ENCODE results near the gene FAM9C. TPM values are rescaled to one million over a fixed set of nuclear protein-coding genes. Genes with fewer than 3 reads are reported as not detected.
"Not testable (repeated sequence)": the region's sequence is repeated elsewhere in the genome, so short reads cannot be mapped to it uniquely, and the experiment has no call there.

The FAM9C gene
- under 0.01 TPM for total RNA-seq

DNA sequence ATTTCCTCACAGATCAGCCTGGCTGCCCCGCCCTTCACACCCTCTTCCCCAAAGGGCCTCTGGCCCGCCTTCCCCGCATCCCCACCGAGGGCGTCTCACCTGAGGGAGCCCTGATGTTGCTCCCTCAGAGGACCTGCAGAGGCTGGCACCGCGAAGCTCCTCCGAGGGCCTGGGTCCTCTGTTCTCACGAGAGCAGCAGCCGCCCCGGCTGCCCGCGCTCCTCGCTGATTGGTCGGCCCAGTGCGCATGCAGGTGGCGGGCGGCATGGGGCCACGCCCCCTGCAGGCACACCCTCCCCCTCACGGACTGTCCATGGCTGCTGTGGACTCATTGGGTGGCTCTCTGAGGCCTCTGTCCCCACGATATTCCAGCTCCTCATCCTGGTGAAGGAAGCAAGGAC is at the start of gene FAM9C:
FAM9C (minus strand) TSS at position 180 of the 400 bp plus-strand sequence. CDS start 831 bp downstream, outside the sequence.
- H3K4me1 ChIP-seq (ENCODE audit: control insufficient read depth in 3 of 3, insufficient read depth in 3 of 3, low read length in 3 of 3): no peaks in the 10 kb centered on the region
- no peaks in the 10 kb centered on the region for H3K9me3 ChIP-seq (ENCODE audit: control insufficient read depth in 3 of 3, low read length in 3 of 3)
- H3K27ac ChIP-seq (ENCODE audit: low read depth, low read length): no peak within 1 kb of the TSS
- H3K9ac ChIP-seq (ENCODE audit: low read depth in 1 of 3, low read length in 3 of 3): no peak within 1 kb of the TSS
- H3K27me3 ChIP-seq (ENCODE audit: control insufficient read depth in 3 of 3, insufficient read depth in 3 of 3, low read length in 3 of 3): no peaks in the 10 kb centered on the region
- no peak within 1 kb of the TSS for H3K4me3 ChIP-seq (ENCODE audit: low read length in 3 of 3)
- H3K36me3 ChIP-seq (ENCODE audit: control insufficient read depth in 3 of 3, insufficient read depth in 3 of 3, low read length in 3 of 3): no peaks in the 10 kb centered on the region

- no peak overlapping the region for H3K27ac ChIP-seq (ENCODE audit: low read depth, low read length)
Observed at GRCh38 chrX:13093529-13094140, 49.2 kb upstream of the FAM9C start.

DNA sequence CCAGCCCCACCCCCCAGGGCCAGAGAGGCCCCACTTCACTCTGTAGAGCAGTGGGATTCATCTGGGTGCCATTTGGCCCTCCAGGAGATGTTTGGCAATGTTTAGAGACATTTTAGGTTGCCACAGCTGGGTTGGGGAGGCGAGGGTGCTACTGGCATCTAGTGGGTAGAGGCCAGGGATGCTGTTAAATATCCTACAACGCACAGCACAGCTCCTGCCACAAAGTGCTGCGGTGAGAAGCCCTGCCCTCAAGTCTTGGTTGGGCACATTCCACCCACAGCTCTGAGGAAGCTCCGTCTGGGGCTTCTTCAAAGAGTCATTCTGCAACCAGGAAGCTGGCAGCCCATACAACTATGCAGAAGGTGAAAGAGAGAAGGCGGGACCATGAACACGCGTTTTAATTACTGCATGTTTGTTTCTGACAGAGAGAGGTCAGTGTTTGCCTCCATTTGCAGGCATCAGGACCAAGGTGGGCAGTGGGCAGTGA is 48.1 kb upstream of the FAM9C start:
- H3K4me3 ChIP-seq (ENCODE audit: low read length in 3 of 3): no peak overlapping the region
- H3K4me1 ChIP-seq (ENCODE audit: control insufficient read depth in 3 of 3, insufficient read depth in 3 of 3, low read length in 3 of 3): peaks cover 0 to 4% (median 3%) of the 10 kb centered on the region in 3 donors
- H3K36me3 ChIP-seq (ENCODE audit: control insufficient read depth in 3 of 3, insufficient read depth in 3 of 3, low read length in 3 of 3): no peaks in the 10 kb centered on the region
- no peak overlapping the region for H3K9ac ChIP-seq (ENCODE audit: low read depth in 1 of 3, low read length in 3 of 3)
- no peaks in the 10 kb centered on the region for H3K27me3 ChIP-seq (ENCODE audit: control insufficient read depth in 3 of 3, insufficient read depth in 3 of 3, low read length in 3 of 3)
- no peaks in the 10 kb centered on the region for H3K9me3 ChIP-seq (ENCODE audit: control insufficient read depth in 3 of 3, low read length in 3 of 3)
- H3K27ac ChIP-seq (ENCODE audit: low read depth, low read length): peak overlapping the region; percentile 16

More at GRCh38 chrX:13093529-13094140, 49.2 kb upstream of the FAM9C start:
- Histone ChIP-seq H3K4me3 (ENCODE audit: low read length in 3 of 3) (no peak overlapping the region), H3K27me3 (ENCODE audit: control insufficient read depth in 3 of 3, insufficient read depth in 3 of 3, low read length in 3 of 3) (no peaks in the 10 kb centered on the region), H3K4me1 (ENCODE audit: control insufficient read depth in 3 of 3, insufficient read depth in 3 of 3, low read length in 3 of 3) (peaks cover 0 to 4% (median 3%) of the 10 kb centered on the region in 3 donors), H3K9ac (ENCODE audit: low read depth in 1 of 3, low read length in 3 of 3) (no peak overlapping the region), H3K9me3 (ENCODE audit: control insufficient read depth in 3 of 3, low read length in 3 of 3) (no peaks in the 10 kb centered on the region), H3K36me3 (ENCODE audit: control insufficient read depth in 3 of 3, insufficient read depth in 3 of 3, low read length in 3 of 3) (no peaks in the 10 kb centered on the region)

GRCh38 chrX:13091111-13091765 is 46.8 kb upstream of the FAM9C start:
- Histone ChIP-seq H3K9ac (ENCODE audit: low read depth in 1 of 3, low read length in 3 of 3) (peak overlapping the region in 1 of 3 donors; percentile 10), H3K27ac (ENCODE audit: low read depth, low read length) (peak overlapping the region; percentile 60), H3K27me3 (ENCODE audit: control insufficient read depth in 3 of 3, insufficient read depth in 3 of 3, low read length in 3 of 3) (no peaks in the 10 kb centered on the region), H3K4me1 (ENCODE audit: control insufficient read depth in 3 of 3, insufficient read depth in 3 of 3, low read length in 3 of 3) (peaks cover 0 to 4% (median 3%) of the 10 kb centered on the region in 3 donors), H3K36me3 (ENCODE audit: control insufficient read depth in 3 of 3, insufficient read depth in 3 of 3, low read length in 3 of 3) (no peaks in the 10 kb centered on the region), H3K4me3 (ENCODE audit: low read length in 3 of 3) (no peak overlapping the region), H3K9me3 (ENCODE audit: control insufficient read depth in 3 of 3, low read length in 3 of 3) (no peaks in the 10 kb centered on the region)

- H3K9ac ChIP-seq (ENCODE audit: low read depth in 1 of 3, low read length in 3 of 3): peak overlapping the region in 1 of 3 donors; percentile 10
- no peaks in the 10 kb centered on the region for H3K36me3 ChIP-seq (ENCODE audit: control insufficient read depth in 3 of 3, insufficient read depth in 3 of 3, low read length in 3 of 3)
- H3K4me3 ChIP-seq (ENCODE audit: low read length in 3 of 3): no peak overlapping the region
- no peaks in the 10 kb centered on the region for H3K9me3 ChIP-seq (ENCODE audit: control insufficient read depth in 3 of 3, low read length in 3 of 3)
- peaks cover 0 to 4% (median 3%) of the 10 kb centered on the region in 3 donors for H3K4me1 ChIP-seq (ENCODE audit: control insufficient read depth in 3 of 3, insufficient read depth in 3 of 3, low read length in 3 of 3)
- H3K27me3 ChIP-seq (ENCODE audit: control insufficient read depth in 3 of 3, insufficient read depth in 3 of 3, low read length in 3 of 3): no peaks in the 10 kb centered on the region
- peak overlapping the region; percentile 60 for H3K27ac ChIP-seq (ENCODE audit: low read depth, low read length)
Observed at GRCh38 chrX:13090339-13091110, 46.1 kb upstream of the FAM9C start.

GRCh38 chrX:13090027-13090338 is 45.6 kb upstream of the FAM9C start:
- Histone ChIP-seq H3K4me3 (ENCODE audit: low read length in 3 of 3) (no peak overlapping the region), H3K27ac (ENCODE audit: low read depth, low read length) (peak overlapping the region; percentile 2), H3K27me3 (ENCODE audit: control insufficient read depth in 3 of 3, insufficient read depth in 3 of 3, low read length in 3 of 3) (no peaks in the 10 kb centered on the region), H3K9me3 (ENCODE audit: control insufficient read depth in 3 of 3, low read length in 3 of 3) (no peaks in the 10 kb centered on the region), H3K4me1 (ENCODE audit: control insufficient read depth in 3 of 3, insufficient read depth in 3 of 3, low read length in 3 of 3) (peaks cover 0 to 4% (median 3%) of the 10 kb centered on the region in 3 donors), H3K36me3 (ENCODE audit: control insufficient read depth in 3 of 3, insufficient read depth in 3 of 3, low read length in 3 of 3) (no peaks in the 10 kb centered on the region), H3K9ac (ENCODE audit: low read depth in 1 of 3, low read length in 3 of 3) (no peak overlapping the region)

- Histone ChIP-seq H3K27me3 (ENCODE audit: control insufficient read depth in 3 of 3, insufficient read depth in 3 of 3, low read length in 3 of 3) (no peaks in the 10 kb centered on the region), H3K4me3 (ENCODE audit: low read length in 3 of 3) (no peak overlapping the region), H3K27ac (ENCODE audit: low read depth, low read length) (no peak overlapping the region), H3K36me3 (ENCODE audit: control insufficient read depth in 3 of 3, insufficient read depth in 3 of 3, low read length in 3 of 3) (no peaks in the 10 kb centered on the region), H3K9ac (ENCODE audit: low read depth in 1 of 3, low read length in 3 of 3) (no peak overlapping the region), H3K9me3 (ENCODE audit: control insufficient read depth in 3 of 3, low read length in 3 of 3) (no peaks in the 10 kb centered on the region), H3K4me1 (ENCODE audit: control insufficient read depth in 3 of 3, insufficient read depth in 3 of 3, low read length in 3 of 3) (peaks cover 0 to 3% (median 2%) of the 10 kb centered on the region in 3 donors)
Observed at GRCh38 chrX:13088156-13088487, 43.7 kb upstream of the FAM9C start.

- H3K36me3 ChIP-seq (ENCODE audit: control insufficient read depth in 3 of 3, insufficient read depth in 3 of 3, low read length in 3 of 3): no peaks in the 10 kb centered on the region
- H3K27ac ChIP-seq (ENCODE audit: low read depth, low read length): no peak overlapping the region
- H3K4me1 ChIP-seq (ENCODE audit: control insufficient read depth in 3 of 3, insufficient read depth in 3 of 3, low read length in 3 of 3): peaks cover 0 to 3% (median 2%) of the 10 kb centered on the region in 3 donors
- H3K9me3 ChIP-seq (ENCODE audit: control insufficient read depth in 3 of 3, low read length in 3 of 3): no peaks in the 10 kb centered on the region
- H3K27me3 ChIP-seq (ENCODE audit: control insufficient read depth in 3 of 3, insufficient read depth in 3 of 3, low read length in 3 of 3): no peaks in the 10 kb centered on the region
- H3K9ac ChIP-seq (ENCODE audit: low read depth in 1 of 3, low read length in 3 of 3): no peak overlapping the region
- H3K4me3 ChIP-seq (ENCODE audit: low read length in 3 of 3): no peak overlapping the region
Observed at GRCh38 chrX:13087322-13088155, 43.1 kb upstream of the FAM9C start.

DNA sequence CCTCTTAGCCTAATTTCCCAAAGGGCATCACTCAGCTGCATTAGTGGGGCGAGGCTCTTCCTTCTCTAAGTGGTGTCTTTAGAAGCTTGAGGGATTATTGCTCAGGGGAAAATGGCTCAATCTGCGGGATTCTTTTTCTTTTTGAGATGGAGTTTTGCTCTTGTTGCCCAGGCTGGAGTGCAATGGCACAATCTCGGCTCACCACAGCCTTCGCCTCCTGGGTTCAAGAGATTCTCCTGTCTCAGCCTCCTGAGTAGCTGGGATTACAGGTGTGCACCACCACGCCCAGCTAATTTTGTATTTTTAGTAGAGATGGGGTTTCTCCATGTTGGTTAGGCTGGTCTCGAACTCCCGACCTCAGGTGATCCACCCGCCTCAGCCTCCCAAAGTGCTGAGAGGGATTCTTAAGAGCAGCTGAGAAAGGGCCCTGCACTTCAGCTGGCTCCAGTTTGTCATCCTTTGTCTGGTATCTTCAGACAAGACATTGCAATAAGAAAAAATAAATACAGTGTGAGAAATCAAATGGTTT is 42.4 kb upstream of the FAM9C start:
- H3K4me1 ChIP-seq (ENCODE audit: control insufficient read depth in 3 of 3, insufficient read depth in 3 of 3, low read length in 3 of 3); H3K9me3 ChIP-seq (ENCODE audit: control insufficient read depth in 3 of 3, low read length in 3 of 3); H3K27ac ChIP-seq (ENCODE audit: low read depth, low read length); H3K9ac ChIP-seq (ENCODE audit: low read depth in 1 of 3, low read length in 3 of 3); H3K36me3 ChIP-seq (ENCODE audit: control insufficient read depth in 3 of 3, insufficient read depth in 3 of 3, low read length in 3 of 3); H3K4me3 ChIP-seq (ENCODE audit: low read length in 3 of 3); H3K27me3 ChIP-seq (ENCODE audit: control insufficient read depth in 3 of 3, insufficient read depth in 3 of 3, low read length in 3 of 3): not testable (repeated sequence)

Measured in skeletal muscle tissue (tissue), 4 donors.